ENCODE measurements around the gene MKI67.
"Not testable (repeated sequence)": the region's sequence is repeated elsewhere in the genome, so short reads cannot be mapped to it uniquely, and the experiment has no call there.

The MKI67 gene

GRCh38 chr10:128105383-128105782 lies 20.8 kb downstream of the MKI67 start:
- DNase-seq = no peak

GRCh38 chr10:128103229-128103714 lies 23.0 kb downstream of the MKI67 start:
- DNase-seq = no peak

GRCh38 chr10:128102480-128103228 lies 23.6 kb downstream of the MKI67 start:
- DNase-seq = no peak

- DNase-seq = no peak
Measured at GRCh38 chr10:128101901-128102300, 24.3 kb downstream of the MKI67 start.

GRCh38 chr10:128099901-128100300 lies 26.3 kb downstream of the MKI67 start:
- DNase-seq = no peak

- no peak for DNase-seq
Measured at GRCh38 chr10:128098631-128099030, 27.6 kb downstream of the MKI67 start.

- no peak for DNase-seq
Measured at GRCh38 chr10:128097783-128098182, 28.4 kb downstream of the MKI67 start.

GRCh38 chr10:128096486-128097199 lies 29.6 kb downstream of the MKI67 start:
- no peak for DNase-seq

- no peak for DNase-seq
Measured at GRCh38 chr10:128095753-128096469, 30.3 kb downstream of the MKI67 start.

GRCh38 chr10:128095027-128095752 lies 31.0 kb downstream of the MKI67 start:
- no peak for DNase-seq

- DNase-seq = not testable (repeated sequence)
Measured at GRCh38 chr10:128094596-128094995, 31.6 kb downstream of the MKI67 start.

- no peak for DNase-seq
Measured at GRCh38 chr10:128092454-128092853, 33.8 kb downstream of the MKI67 start.

- DNase-seq = no peak
Measured at GRCh38 chr10:128091636-128092210, 34.5 kb downstream of the MKI67 start.

- no peak for DNase-seq
Measured at GRCh38 chr10:128087884-128088709, 38.1 kb downstream of the MKI67 start.

GRCh38 chr10:128087146-128087883 lies 38.9 kb downstream of the MKI67 start:
- DNase-seq = no peak

GRCh38 chr10:128086003-128086863 lies 40.0 kb downstream of the MKI67 start:
- no peak for DNase-seq

- no peak for DNase-seq
Measured at GRCh38 chr10:128084991-128085390, 41.2 kb downstream of the MKI67 start.

GRCh38 chr10:128084364-128084763 lies 41.9 kb downstream of the MKI67 start:
- no peak for DNase-seq

GRCh38 chr10:128083191-128083895 lies 42.9 kb downstream of the MKI67 start:
- no peak for DNase-seq
